ENCODE data around the gene HOXD4.

Gene HOXD4

DNA sequence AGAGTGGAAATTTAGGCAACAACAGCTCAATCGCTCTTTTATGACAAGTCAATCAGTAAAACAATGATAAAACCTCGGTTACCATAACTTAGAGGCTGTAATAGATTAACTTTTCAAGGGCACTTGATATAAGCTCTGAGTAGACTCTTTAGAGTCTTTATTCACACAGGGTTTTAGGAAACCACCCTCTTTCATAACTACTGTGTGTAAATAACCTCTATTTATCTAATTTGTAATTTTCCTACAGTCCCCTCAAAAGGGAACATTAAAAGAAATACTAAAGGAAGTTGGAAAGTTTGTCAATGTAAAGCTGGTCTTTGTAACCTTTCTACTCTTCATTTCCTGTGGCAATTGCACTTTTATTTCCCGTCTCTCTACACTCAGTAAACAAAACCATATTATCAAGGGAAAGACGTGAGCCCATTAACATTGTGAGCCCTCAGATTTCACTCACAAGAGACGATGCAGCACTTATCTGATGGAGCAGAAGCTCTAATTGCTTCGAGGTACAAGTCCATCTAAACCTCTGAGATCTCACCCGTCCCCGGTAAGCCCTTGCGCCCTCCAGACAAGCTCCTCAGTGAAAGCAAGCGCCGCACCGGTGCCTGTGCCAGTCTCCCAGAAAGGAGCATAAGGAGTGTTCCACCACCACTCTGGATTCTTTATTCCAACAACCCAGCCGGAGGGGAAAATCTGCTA, 36.0 kb downstream of the HOXD4 start:
- TF ChIP-seq SIN3A (IDR thresholded peaks at IDR 0.05; ENCODE audit: borderline replicate concordance, insufficient read depth, low read length) (no peak), TAF1 (IDR thresholded peaks at IDR 0.05; ENCODE audit: borderline replicate concordance, insufficient read depth, low read length) (no peak), POLR2AphosphoS5 (IDR thresholded peaks at IDR 0.05; ENCODE audit: low read depth, low read length) (no peak), FOXP2 (optimal IDR thresholded peaks at IDR 0.05; ENCODE audit: borderline replicate concordance, extremely low read depth, extremely low read length, insufficient read depth) (no peak)
- TF ChIP-seq, protein P1, sequence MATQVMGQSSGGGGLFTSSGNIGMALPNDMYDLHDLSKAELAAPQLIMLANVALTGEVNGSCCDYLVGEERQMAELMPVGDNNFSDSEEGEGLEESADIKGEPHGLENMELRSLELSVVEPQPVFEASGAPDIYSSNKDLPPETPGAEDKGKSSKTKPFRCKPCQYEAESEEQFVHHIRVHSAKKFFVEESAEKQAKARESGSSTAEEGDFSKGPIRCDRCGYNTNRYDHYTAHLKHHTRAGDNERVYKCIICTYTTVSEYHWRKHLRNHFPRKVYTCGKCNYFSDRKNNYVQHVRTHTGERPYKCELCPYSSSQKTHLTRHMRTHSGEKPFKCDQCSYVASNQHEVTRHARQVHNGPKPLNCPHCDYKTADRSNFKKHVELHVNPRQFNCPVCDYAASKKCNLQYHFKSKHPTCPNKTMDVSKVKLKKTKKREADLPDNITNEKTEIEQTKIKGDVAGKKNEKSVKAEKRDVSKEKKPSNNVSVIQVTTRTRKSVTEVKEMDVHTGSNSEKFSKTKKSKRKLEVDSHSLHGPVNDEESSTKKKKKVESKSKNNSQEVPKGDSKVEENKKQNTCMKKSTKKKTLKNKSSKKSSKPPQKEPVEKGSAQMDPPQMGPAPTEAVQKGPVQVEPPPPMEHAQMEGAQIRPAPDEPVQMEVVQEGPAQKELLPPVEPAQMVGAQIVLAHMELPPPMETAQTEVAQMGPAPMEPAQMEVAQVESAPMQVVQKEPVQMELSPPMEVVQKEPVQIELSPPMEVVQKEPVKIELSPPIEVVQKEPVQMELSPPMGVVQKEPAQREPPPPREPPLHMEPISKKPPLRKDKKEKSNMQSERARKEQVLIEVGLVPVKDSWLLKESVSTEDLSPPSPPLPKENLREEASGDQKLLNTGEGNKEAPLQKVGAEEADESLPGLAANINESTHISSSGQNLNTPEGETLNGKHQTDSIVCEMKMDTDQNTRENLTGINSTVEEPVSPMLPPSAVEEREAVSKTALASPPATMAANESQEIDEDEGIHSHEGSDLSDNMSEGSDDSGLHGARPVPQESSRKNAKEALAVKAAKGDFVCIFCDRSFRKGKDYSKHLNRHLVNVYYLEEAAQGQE (IDR thresholded peaks at IDR 0.05; ENCODE audit: insufficient read depth in 1 of 2, low read depth in 2 of 2, low read length in 2 of 2): no peak

DNA sequence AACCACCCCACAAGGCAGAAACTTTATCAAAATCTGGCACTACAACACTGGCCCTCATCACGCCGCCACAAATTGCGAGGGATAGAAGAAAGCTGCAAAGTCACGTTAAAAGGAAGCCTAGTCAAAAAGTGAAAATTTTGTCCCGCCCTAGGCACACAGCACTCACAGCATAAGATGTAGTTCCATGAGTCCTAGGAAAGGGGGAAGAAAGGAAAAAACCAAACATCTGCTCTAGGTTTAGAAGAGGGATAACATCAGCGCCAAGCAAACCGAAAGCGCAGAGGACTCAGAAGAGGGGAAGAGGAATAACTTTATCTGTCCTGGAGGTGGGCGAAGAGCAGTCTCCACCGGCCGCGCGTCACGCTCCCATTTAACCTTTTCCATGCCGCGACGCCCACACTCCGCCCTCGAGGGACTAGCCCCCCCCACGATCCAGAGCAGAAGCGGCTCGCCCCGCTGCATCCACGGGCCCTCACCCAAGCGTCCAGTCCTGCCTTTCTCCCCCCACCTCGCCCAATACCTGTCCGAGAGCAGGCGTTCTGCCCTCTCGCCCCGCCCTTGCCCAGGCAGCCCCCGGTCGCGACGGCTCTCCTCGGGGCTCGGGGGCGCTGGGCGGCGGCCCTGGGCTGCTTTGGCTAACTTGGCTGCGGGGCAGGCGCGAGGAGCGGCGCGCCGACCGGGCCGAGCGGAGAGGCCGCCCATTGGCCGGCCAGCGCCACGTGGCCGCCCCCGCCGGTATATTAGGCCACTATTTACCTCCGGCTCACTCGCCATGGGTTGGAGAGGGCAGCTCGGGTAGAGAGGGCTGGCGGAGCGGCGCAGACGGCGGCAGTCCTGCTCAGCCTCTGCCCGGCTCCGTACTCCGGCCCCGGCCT, 36.8 kb downstream of the HOXD4 start, which contains the start of gene HOXD1:
HOXD1 (plus strand) TSS at position 770 of the 875 bp plus-strand sequence. CDS start 134 bp downstream, outside the sequence.
- no peak for TF ChIP-seq FOXP2 (optimal IDR thresholded peaks at IDR 0.05; ENCODE audit: borderline replicate concordance, extremely low read depth, extremely low read length, insufficient read depth)
- TF ChIP-seq TAF1 (IDR thresholded peaks at IDR 0.05; ENCODE audit: borderline replicate concordance, insufficient read depth, low read length): no peak
- TF ChIP-seq, protein P1 (IDR thresholded peaks at IDR 0.05; ENCODE audit: insufficient read depth in 1 of 2, low read depth in 2 of 2, low read length in 2 of 2): no peak
- no peak for TF ChIP-seq SIN3A (IDR thresholded peaks at IDR 0.05; ENCODE audit: borderline replicate concordance, insufficient read depth, low read length)
- no peak for TF ChIP-seq POLR2AphosphoS5 (IDR thresholded peaks at IDR 0.05; ENCODE audit: low read depth, low read length)

DNA sequence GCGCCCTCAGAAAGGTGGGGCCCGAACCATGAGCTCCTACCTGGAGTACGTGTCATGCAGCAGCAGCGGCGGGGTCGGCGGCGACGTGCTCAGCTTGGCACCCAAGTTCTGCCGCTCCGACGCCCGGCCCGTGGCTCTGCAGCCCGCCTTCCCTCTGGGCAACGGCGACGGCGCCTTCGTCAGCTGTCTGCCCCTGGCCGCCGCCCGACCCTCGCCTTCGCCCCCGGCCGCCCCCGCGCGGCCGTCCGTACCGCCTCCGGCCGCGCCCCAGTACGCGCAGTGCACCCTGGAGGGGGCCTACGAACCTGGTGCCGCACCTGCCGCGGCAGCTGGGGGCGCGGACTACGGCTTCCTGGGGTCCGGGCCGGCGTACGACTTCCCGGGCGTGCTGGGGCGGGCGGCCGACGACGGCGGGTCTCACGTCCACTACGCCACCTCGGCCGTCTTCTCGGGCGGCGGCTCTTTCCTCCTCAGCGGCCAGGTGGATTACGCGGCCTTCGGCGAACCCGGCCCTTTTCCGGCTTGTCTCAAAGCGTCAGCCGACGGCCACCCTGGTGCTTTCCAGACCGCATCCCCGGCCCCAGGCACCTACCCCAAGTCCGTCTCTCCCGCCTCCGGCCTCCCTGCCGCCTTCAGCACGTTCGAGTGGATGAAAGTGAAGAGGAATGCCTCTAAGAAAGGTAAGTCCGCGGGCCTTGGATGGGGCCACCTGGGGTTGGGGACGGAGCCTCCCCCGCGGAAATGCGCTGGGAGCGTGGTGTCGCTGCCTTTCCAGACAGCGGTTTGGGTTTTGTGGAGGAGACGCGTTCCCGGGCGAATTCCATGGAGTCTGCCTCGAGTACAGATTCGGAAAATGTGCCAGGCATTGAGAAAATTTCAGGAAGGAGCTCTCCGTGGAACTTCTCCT, 37.7 kb downstream of the HOXD4 start:
- TF ChIP-seq SIN3A (IDR thresholded peaks at IDR 0.05; ENCODE audit: borderline replicate concordance, insufficient read depth, low read length): no peak
- TF ChIP-seq, protein P1 (IDR thresholded peaks at IDR 0.05; ENCODE audit: insufficient read depth in 1 of 2, low read depth in 2 of 2, low read length in 2 of 2): no peak
- TF ChIP-seq TAF1 (IDR thresholded peaks at IDR 0.05; ENCODE audit: borderline replicate concordance, insufficient read depth, low read length): no peak
- no peak for TF ChIP-seq FOXP2 (optimal IDR thresholded peaks at IDR 0.05; ENCODE audit: borderline replicate concordance, extremely low read depth, extremely low read length, insufficient read depth)
- TF ChIP-seq POLR2AphosphoS5 (IDR thresholded peaks at IDR 0.05; ENCODE audit: low read depth, low read length): no peak

DNA sequence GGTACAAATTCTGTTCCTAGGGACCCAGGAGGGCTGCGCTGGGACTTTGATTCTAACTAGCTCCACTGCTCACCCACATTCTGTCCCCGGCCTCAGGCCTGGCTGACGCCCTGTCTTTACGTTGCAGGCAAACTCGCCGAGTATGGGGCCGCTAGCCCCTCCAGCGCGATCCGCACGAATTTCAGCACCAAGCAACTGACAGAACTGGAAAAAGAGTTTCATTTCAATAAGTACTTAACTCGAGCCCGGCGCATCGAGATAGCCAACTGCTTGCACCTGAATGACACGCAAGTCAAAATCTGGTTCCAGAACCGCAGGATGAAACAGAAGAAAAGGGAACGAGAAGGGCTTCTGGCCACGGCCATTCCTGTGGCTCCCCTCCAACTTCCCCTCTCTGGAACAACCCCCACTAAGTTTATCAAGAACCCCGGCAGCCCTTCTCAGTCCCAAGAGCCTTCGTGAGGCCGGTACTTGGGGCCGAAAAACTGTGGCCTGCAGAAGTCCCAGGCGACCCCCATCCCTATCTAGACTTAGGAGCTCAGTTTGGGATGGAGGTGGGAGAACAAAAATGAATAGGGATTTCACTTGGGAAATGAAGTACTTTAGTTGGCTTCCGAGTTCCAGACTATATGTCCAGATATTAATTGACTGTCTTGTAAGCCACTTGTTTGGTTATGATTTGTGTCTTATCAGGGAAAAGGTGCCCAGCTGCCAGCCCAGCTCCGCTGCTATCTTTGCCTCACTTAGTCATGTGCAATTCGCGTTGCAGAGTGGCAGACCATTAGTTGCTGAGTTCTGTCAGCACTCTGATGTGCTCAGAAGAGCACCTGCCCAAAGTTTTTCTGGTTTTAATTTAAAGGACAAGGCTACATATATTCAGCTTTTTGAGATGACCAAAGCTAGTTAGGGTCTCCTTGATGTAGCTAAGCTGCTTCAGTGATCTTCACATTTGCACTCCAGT, 38.6 kb downstream of the HOXD4 start:
- no peak for TF ChIP-seq SIN3A (IDR thresholded peaks at IDR 0.05; ENCODE audit: borderline replicate concordance, insufficient read depth, low read length)
- TF ChIP-seq TAF1 (IDR thresholded peaks at IDR 0.05; ENCODE audit: borderline replicate concordance, insufficient read depth, low read length): no peak
- no peak for TF ChIP-seq FOXP2 (optimal IDR thresholded peaks at IDR 0.05; ENCODE audit: borderline replicate concordance, extremely low read depth, extremely low read length, insufficient read depth)
- TF ChIP-seq POLR2AphosphoS5 (IDR thresholded peaks at IDR 0.05; ENCODE audit: low read depth, low read length): no peak
- TF ChIP-seq, protein P1 (IDR thresholded peaks at IDR 0.05; ENCODE audit: insufficient read depth in 1 of 2, low read depth in 2 of 2, low read length in 2 of 2): no peak
